IMR-90 (cell line): ENCODE data around the gene HK3. TPM values are rescaled to one million over a fixed set of nuclear protein-coding genes. Genes with fewer than 3 reads are reported as not detected.

Source experiments
- ATAC-seq: fragments of 200-7000 bp; cut with Tn5 transposase; 2 replicates; pipeline ENCODE4 v1.9.1; 2020; ENCODE audit warnings: low read depth, mild to moderate bottlenecking, moderate library complexity
- BruUV-seq: library from RNA; stranded (reverse); fragments of 400-500 nt; replicated peaks from 2 replicates; lab custom pipeline; 2021; lab: Mats Ljungman, UMichigan
- CTCF ChIA-PET: fragments of 300-600 bp; formaldehyde crosslinking; extraction: SDS; loops from one replicate; lab custom pipeline; 2021; ENCODE audit warnings: antibody characterized with exemption; lab: Yijun Ruan, JAX
- POLR2A ChIA-PET: fragments of 300-600 bp; sonication (Branson Sonifier 250); formaldehyde crosslinking; loops from one replicate; lab custom pipeline; 2022; ENCODE audit warnings: antibody characterized with exemption; ENCODE audit not compliant: unreplicated experiment; lab: Charles Lee
- DNase-seq: peaks from one replicate; pipeline ENCODE4 v3.0.0; 2013
- H2AFZ ChIP-seq: replicated peaks from 2 replicates; pipeline ENCODE3; 2013; ENCODE audit warnings: low read length, mild to moderate bottlenecking; ENCODE audit not compliant: poor library complexity
- H2AK5ac ChIP-seq: 2 replicates; pipeline ENCODE4 v1.6.1; 2013; ENCODE audit warnings: low read depth, low read length, inconsistent platforms
- H2AK9ac ChIP-seq: replicated peaks from 2 replicates; pipeline ENCODE3; 2013; ENCODE audit warnings: mild to moderate bottlenecking, low read depth, low read length, moderate library complexity; ENCODE audit not compliant: poor library complexity
- H2BK120ac ChIP-seq: 2 replicates; pipeline ENCODE4 v1.6.1; 2013; ENCODE audit warnings: low read depth, low read length, inconsistent platforms
- H2BK15ac ChIP-seq: 3 replicates; pipeline ENCODE4 v1.6.1; 2013; ENCODE audit warnings: low read depth, low read length, inconsistent platforms
- H2BK20ac ChIP-seq: 2 replicates; pipeline ENCODE4 v1.6.1; 2013; ENCODE audit warnings: low read depth, mild to moderate bottlenecking, inconsistent platforms, low read length, moderate library complexity
- H2BK5ac ChIP-seq: 2 replicates; pipeline ENCODE4 v1.6.1; 2013; ENCODE audit warnings: mild to moderate bottlenecking, low read depth, low read length, inconsistent platforms; ENCODE audit not compliant: poor library complexity, severe bottlenecking
- H3K14ac ChIP-seq: replicated peaks from 2 replicates; pipeline ENCODE4 v1.6.1; 2013; ENCODE audit warnings: low read depth, low read length, inconsistent platforms
- H3K18ac ChIP-seq: 2 replicates; pipeline ENCODE4 v1.6.1; 2013; ENCODE audit warnings: low read depth, low read length, control low read depth
- H3K23ac ChIP-seq: 2 replicates; pipeline ENCODE4 v1.6.1; 2013; ENCODE audit warnings: low read depth, low read length, inconsistent platforms
- H3K27ac ChIP-seq: 2 replicates; pipeline ENCODE4 v1.5.1; 2013; ENCODE audit warnings: mild to moderate bottlenecking, control low read depth, low read length; ENCODE audit not compliant: insufficient read depth
- H3K27me3 ChIP-seq: 2 replicates; pipeline ENCODE4 v1.6.1; 2013; ENCODE audit warnings: low read length; ENCODE audit not compliant: control insufficient read depth, insufficient read depth
- H3K36me3 ChIP-seq: 2 replicates; pipeline ENCODE4 v1.6.1; 2013; ENCODE audit warnings: low read length, mixed read lengths; ENCODE audit not compliant: control insufficient read depth, insufficient read depth
- H3K4ac ChIP-seq: 2 replicates; pipeline ENCODE4 v1.6.1; 2013; ENCODE audit warnings: low read depth, low read length, inconsistent platforms
- H3K4me1 ChIP-seq: 2 replicates; pipeline ENCODE4 v1.6.1; 2013; ENCODE audit warnings: low read length, mixed read lengths; ENCODE audit not compliant: control insufficient read depth, insufficient read depth
- H3K4me2 ChIP-seq: 2 replicates; pipeline ENCODE4 v1.6.1; 2013; ENCODE audit warnings: low read depth, mild to moderate bottlenecking, control low read depth, low read length, moderate library complexity
- H3K4me3 ChIP-seq: 2 replicates; pipeline ENCODE4 v1.5.1; 2013; ENCODE audit warnings: low read depth, mild to moderate bottlenecking, control low read depth, low read length, moderate library complexity; ENCODE audit not compliant: insufficient read depth
- H3K56ac ChIP-seq: 2 replicates; pipeline ENCODE4 v1.6.1; 2013; ENCODE audit warnings: low read length, inconsistent platforms; ENCODE audit not compliant: insufficient read depth; ENCODE audit errors: extremely low read depth
- H3K79me1 ChIP-seq, 2 experiments: 2 replicates each; pipeline ENCODE4 v1.6.1; 2013; ENCODE audit warnings: low read length in 2 of 2, inconsistent platforms in 1 of 2, low read depth in 1 of 2
- H3K9ac ChIP-seq: 2 replicates; pipeline ENCODE4 v1.6.1; 2013; ENCODE audit warnings: low read depth, low read length, control low read depth
- H3K9me1 ChIP-seq: 2 replicates; pipeline ENCODE4 v1.6.1; 2013; ENCODE audit warnings: low read length, inconsistent platforms; ENCODE audit not compliant: insufficient read depth
- H3K9me3 ChIP-seq: 2 replicates; pipeline ENCODE4 v1.6.1; 2013; ENCODE audit warnings: low read length; ENCODE audit not compliant: control insufficient read depth, insufficient read depth
- H4K20me1 ChIP-seq: 2 replicates; pipeline ENCODE4 v1.6.1; 2013; ENCODE audit warnings: low read length, inconsistent platforms; ENCODE audit not compliant: insufficient read depth
- H4K5ac ChIP-seq: 2 replicates; pipeline ENCODE4 v1.6.1; 2013; ENCODE audit warnings: mild to moderate bottlenecking, low read depth, low read length, control low read depth
- H4K8ac ChIP-seq, 2 experiments: 2 replicates each; pipeline ENCODE4 v1.6.1; 2013; ENCODE audit warnings: low read depth in 2 of 2, low read length in 2 of 2, control low read depth in 1 of 2, inconsistent platforms in 1 of 2
- H4K91ac ChIP-seq: 2 replicates; pipeline ENCODE4 v1.6.1; 2013; ENCODE audit warnings: low read depth, low read length, inconsistent platforms; ENCODE audit not compliant: insufficient read depth
- CEBPB ChIP-seq: IDR thresholded peaks from 2 replicates; pipeline ENCODE4 v1.6.1; 2012; ENCODE audit warnings: low read depth, low read length, improper control_type of control experiment
- FOS ChIP-seq: fragments of 150-350 bp; IDR thresholded peaks from 2 replicates; pipeline ENCODE4 v1.6.1; 2016; ENCODE audit warnings: low read depth, low read length
- MAFK ChIP-seq: IDR thresholded peaks from 2 replicates; pipeline ENCODE4 v1.6.1; 2012; ENCODE audit warnings: low read depth, low read length, improper control_type of control experiment
- MXI1 ChIP-seq: IDR thresholded peaks from 2 replicates; pipeline ENCODE4 v1.6.1; 2012; ENCODE audit warnings: low read depth, mild to moderate bottlenecking, low read length, moderate library complexity, borderline replicate concordance
- NFE2L2 ChIP-seq: fragments of 150-350 bp; IDR thresholded peaks from 2 replicates; pipeline ENCODE4 v1.6.1; 2016; ENCODE audit warnings: low read depth, mild to moderate bottlenecking, low read length
- RCOR1 ChIP-seq: IDR thresholded peaks from 2 replicates; pipeline ENCODE4 v1.6.1; 2012; ENCODE audit warnings: mild to moderate bottlenecking, low read length, improper control_type of control experiment; ENCODE audit not compliant: insufficient replicate concordance
- RFX5 ChIP-seq: IDR thresholded peaks from 2 replicates; pipeline ENCODE4 v1.8.0; 2012; ENCODE audit warnings: low read depth, mild to moderate bottlenecking, low read length, moderate library complexity
- SMC3 ChIP-seq: fragments of 150-350 bp; IDR thresholded peaks from 2 replicates; pipeline ENCODE4 v1.6.1; 2016; ENCODE audit warnings: low read depth, mild to moderate bottlenecking, antibody characterized with exemption, low read length, moderate library complexity
- WGBS, 2 experiments: methylation state at CpG; one replicate each; pipeline versions ENCODE4 v1.1.5 to v1.1.7; 2013; ENCODE audit warnings: missing lambda C conversion rate in 2 of 2; ENCODE audit not compliant: insufficient read length in 1 of 2; ENCODE audit errors: extremely low coverage in 2 of 2; 5-methylcytosine and 5-hydroxymethylcytosine counted together
- dilution Hi-C: fragments of 300-500 bp; cut with HindIII; formaldehyde crosslinking; loops from one replicate; pipeline ENCODE4 v1.14.3; 2018; ENCODE audit warnings: low sequenced_read_pairs; ENCODE audit not compliant: unreplicated experiment
- in situ Hi-C: fragments of 300-500 bp; cut with MboI; formaldehyde crosslinking; loops from 3 replicates; pipeline ENCODE4 v1.14.3; 2019; ENCODE audit warnings: low sequenced_read_pairs, inconsistent platforms, mixed read lengths
- intact Hi-C: fragments of 100-400 bp; cut with micrococcal nuclease; formaldehyde crosslinking; loops from 2 replicates; pipeline ENCODE4 v1.10.0; 2022
- polyA plus RNA-seq, 3 experiments: library from polyadenylated mRNA; depleted of rRNA; stranded (reverse); fragments of >200 nt; gene quantifications; 2 replicates each; pipeline ENCODE4 v1.2.3, GENCODE V29; 2012; ENCODE audit warnings: low replicate concordance in 1 of 3
- total RNA-seq: library from RNA; depleted of rRNA; stranded (reverse); fragments of >200 nt; gene quantifications from 2 replicates; pipeline ENCODE4 v1.2.3, GENCODE V29; 2012
- TF ChIP-seq, protein P1 (sequence below): fragments of 150-350 bp; IDR thresholded peaks from 2 replicates; pipeline ENCODE4 v1.6.1; 2017; ENCODE audit warnings: mild to moderate bottlenecking, antibody characterized with exemption, low read length, low read depth
- TF ChIP-seq, protein P2 (sequence below): fragments of 150-350 bp; IDR thresholded peaks from 2 replicates; pipeline ENCODE4 v1.6.1; 2016; ENCODE audit warnings: low read depth, mild to moderate bottlenecking, low read length, moderate library complexity, borderline replicate concordance

Gene HK3
- total and polyA plus RNA-seq, 2 of the 4 experiments (the other 2 are of a cell fraction) = not detected

- POLR2A ChIA-PET = no interaction called here
- TF ChIP-seq CEBPB = no peak
- TF ChIP-seq FOS = no peak
- TF ChIP-seq NFE2L2 = no peak
- no peak for TF ChIP-seq SMC3
- no peak for TF ChIP-seq MXI1
- TF ChIP-seq RFX5 = no peak
- TF ChIP-seq, protein P1, sequence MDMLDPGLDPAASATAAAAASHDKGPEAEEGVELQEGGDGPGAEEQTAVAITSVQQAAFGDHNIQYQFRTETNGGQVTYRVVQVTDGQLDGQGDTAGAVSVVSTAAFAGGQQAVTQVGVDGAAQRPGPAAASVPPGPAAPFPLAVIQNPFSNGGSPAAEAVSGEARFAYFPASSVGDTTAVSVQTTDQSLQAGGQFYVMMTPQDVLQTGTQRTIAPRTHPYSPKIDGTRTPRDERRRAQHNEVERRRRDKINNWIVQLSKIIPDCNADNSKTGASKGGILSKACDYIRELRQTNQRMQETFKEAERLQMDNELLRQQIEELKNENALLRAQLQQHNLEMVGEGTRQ = no peak
- TF ChIP-seq MAFK = no peak
- TF ChIP-seq, protein P2, sequence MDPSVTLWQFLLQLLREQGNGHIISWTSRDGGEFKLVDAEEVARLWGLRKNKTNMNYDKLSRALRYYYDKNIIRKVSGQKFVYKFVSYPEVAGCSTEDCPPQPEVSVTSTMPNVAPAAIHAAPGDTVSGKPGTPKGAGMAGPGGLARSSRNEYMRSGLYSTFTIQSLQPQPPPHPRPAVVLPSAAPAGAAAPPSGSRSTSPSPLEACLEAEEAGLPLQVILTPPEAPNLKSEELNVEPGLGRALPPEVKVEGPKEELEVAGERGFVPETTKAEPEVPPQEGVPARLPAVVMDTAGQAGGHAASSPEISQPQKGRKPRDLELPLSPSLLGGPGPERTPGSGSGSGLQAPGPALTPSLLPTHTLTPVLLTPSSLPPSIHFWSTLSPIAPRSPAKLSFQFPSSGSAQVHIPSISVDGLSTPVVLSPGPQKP = no peak
- TF ChIP-seq RCOR1 = no peak
- Histone ChIP-seq H2AK9ac (no peak overlapping the region), H3K56ac (no peak overlapping the region), H3K14ac (no peak overlapping the region), H3K23ac (no peak overlapping the region), H2BK20ac (no peak overlapping the region), H3K9me1 (no peaks in the 10 kb centered on the region), H2AFZ (no peak overlapping the region), H3K9ac (no peak overlapping the region), H2BK15ac (no peak overlapping the region), H4K8ac (no peak overlapping the region), H4K91ac (no peak overlapping the region), H3K4ac (no peak overlapping the region), H3K27ac (no peak overlapping the region), H2BK5ac (no peak overlapping the region), H4K5ac (no peak overlapping the region), H3K36me3 (no peaks in the 10 kb centered on the region), H2AK5ac (no peak overlapping the region), H4K20me1 (no peaks in the 10 kb centered on the region), H3K4me3 (no peak overlapping the region), H2BK120ac (no peak overlapping the region), H3K9me3 (no peaks in the 10 kb centered on the region), H3K27me3 (peaks cover 46% of the 10 kb centered on the region), H3K4me1 (no peaks in the 10 kb centered on the region), H3K4me2 (no peak overlapping the region), H3K79me1 (no peaks in the 10 kb centered on the region), H3K18ac (no peak overlapping the region)
- dilution Hi-C loops (no loop called here), in situ Hi-C loops (no loop called here), intact Hi-C loops (no loop called here)
- CTCF ChIA-PET = no interaction called here
- ATAC-seq (no peak), DNase-seq (no peak)
- 32% methylated on average over 5 of the region's 6 CpGs; no CpG with 5 or more reads in 1 of the 2 experiments for WGBS, 2 experiments
- no TSS peak for BruUV-seq
Observed at GRCh38 chr5:176882567-176882903, 16.6 kb downstream of the HK3 start.
